Ascending aorta (tissue), 2 donors: ENCODE measurements around the gene CPN2. TPM values are rescaled to one million over a fixed set of nuclear protein-coding genes. Genes with fewer than 3 reads are reported as not detected.

Source experiments
- DNase-seq, 2 donors: peaks; one replicate each; pipeline ENCODE4 v3.0.0-alpha.2; 2019; ENCODE audit warnings: low spot score in 2 of 2
- H3K27ac ChIP-seq, 2 donors: fragments of 200-600 bp; sonication (generic); one replicate each; pipeline ENCODE4 v1.5.1; 2016 to 2017; ENCODE audit warnings: mild to moderate bottlenecking in 1 of 2
- H3K27me3 ChIP-seq: fragments of 200-600 bp; sonication (generic); one replicate; pipeline ENCODE4 v1.5.1; 2017
- H3K36me3 ChIP-seq, 2 donors: fragments of 200-600 bp; sonication (generic); one replicate each; pipeline ENCODE4 v1.5.1; 2016
- H3K4me1 ChIP-seq, 2 donors: fragments of 200-600 bp; sonication (generic); one replicate each; pipeline ENCODE4 v1.5.1; 2016 to 2017; ENCODE audit warnings: mild to moderate bottlenecking in 1 of 2
- H3K4me3 ChIP-seq, 2 donors: fragments of 200-600 bp; sonication (generic); one replicate each; pipeline ENCODE4 v1.5.1; 2016 to 2017; ENCODE audit warnings: mild to moderate bottlenecking in 1 of 2
- H3K9me3 ChIP-seq, 2 donors: fragments of 200-600 bp; sonication (generic); one replicate each; pipeline ENCODE4 v1.5.1; 2016
- CTCF ChIP-seq, 3 experiments: fragments of 200-600 bp in 2 of 3; fragments of 450-650 bp in 1 of 3; sonication (generic) in 2 of 3; IDR thresholded peaks; one replicate each; pipeline ENCODE4 v1.5.1; 2016 to 2019; ENCODE audit warnings: antibody characterized with exemption in 3 of 3, mild to moderate bottlenecking in 1 of 3, moderate library complexity in 1 of 3
- intact Hi-C: fragments of 100-400 bp; cut with DNase I; formaldehyde crosslinking; loops from one replicate; pipeline ENCODE4 v1.15.1; 2023
- total RNA-seq: library from RNA; depleted of rRNA; stranded (reverse); fragments of >200 nt; gene quantifications from one replicate; pipeline ENCODE4 v1.1.0, GENCODE V29; 2016

Gene CPN2
- total RNA-seq, 1 donor from 2014 or later, result not detected

GRCh38 chr3:194375473-194376240, 24.5 kb upstream of the CPN2 start:
- no peaks in the 10 kb centered on the region for H3K4me1 ChIP-seq
- H3K27ac ChIP-seq, result no peak overlapping the region
- no peaks in the 10 kb centered on the region for H3K9me3 ChIP-seq
- no peaks in the 10 kb centered on the region for H3K27me3 ChIP-seq
- DNase-seq, result no peak
- H3K4me3 ChIP-seq, result no peak overlapping the region
- no peak for TF ChIP-seq CTCF (IDR thresholded peaks at IDR 0.05)
- H3K36me3 ChIP-seq, result no peaks in the 10 kb centered on the region
- intact Hi-C loops, result no loop called here

GRCh38 chr3:194374935-194375334, 23.8 kb upstream of the CPN2 start:
- Histone ChIP-seq H3K36me3 (no peaks in the 10 kb centered on the region), H3K27me3 (no peaks in the 10 kb centered on the region), H3K9me3 (no peaks in the 10 kb centered on the region), H3K4me1 (no peaks in the 10 kb centered on the region), H3K4me3 (no peak overlapping the region), H3K27ac (no peak overlapping the region)
- no peak for DNase-seq
- intact Hi-C loops, result no loop called here
- TF ChIP-seq CTCF (IDR thresholded peaks at IDR 0.05), result no peak

- no peak for DNase-seq
- Histone ChIP-seq H3K27me3 (no peaks in the 10 kb centered on the region), H3K36me3 (no peaks in the 10 kb centered on the region), H3K27ac (no peak overlapping the region), H3K4me1 (no peaks in the 10 kb centered on the region), H3K4me3 (no peak overlapping the region), H3K9me3 (no peaks in the 10 kb centered on the region)
- TF ChIP-seq CTCF (IDR thresholded peaks at IDR 0.05), result no peak
- intact Hi-C loops, result no loop called here
These were observed 22.8 kb upstream of the CPN2 start for GRCh38 chr3:194373899-194374298.

GRCh38 chr3:194373028-194373427, 21.9 kb upstream of the CPN2 start:
- Histone ChIP-seq H3K27me3 (no peaks in the 10 kb centered on the region), H3K36me3 (no peaks in the 10 kb centered on the region), H3K4me1 (no peaks in the 10 kb centered on the region), H3K4me3 (no peak overlapping the region), H3K9me3 (no peaks in the 10 kb centered on the region), H3K27ac (no peak overlapping the region)
- intact Hi-C loops, result no loop called here
- no peak for TF ChIP-seq CTCF (IDR thresholded peaks at IDR 0.05)
- DNase-seq, result no peak

GRCh38 chr3:194370753-194371152, 19.6 kb upstream of the CPN2 start:
- H3K27me3 ChIP-seq, result no peaks in the 10 kb centered on the region
- DNase-seq, result no peak
- H3K4me3 ChIP-seq, result no peak overlapping the region
- H3K4me1 ChIP-seq, result no peaks in the 10 kb centered on the region
- no peaks in the 10 kb centered on the region for H3K36me3 ChIP-seq
- H3K27ac ChIP-seq, result no peak overlapping the region
- intact Hi-C loops, result no loop called here
- H3K9me3 ChIP-seq, result no peaks in the 10 kb centered on the region
- TF ChIP-seq CTCF (IDR thresholded peaks at IDR 0.05), result no peak
